T-helper 17 cell (primary cell): ENCODE data around the gene TRPC3. TPM values are rescaled to one million over a fixed set of nuclear protein-coding genes. Genes with fewer than 3 reads are reported as not detected.
"Not testable (repeated sequence)": the region's sequence is repeated elsewhere in the genome, so short reads cannot be mapped to it uniquely, and the experiment has no call there.

ENCODE experiments used
- ATAC-seq: fragments of 150-1000 bp; cut with Tn5 transposase; 2 replicates; pipeline ENCODE4 v1.10.0; 2021; ENCODE audit warnings: mild to moderate bottlenecking, moderate library complexity
- DNase-seq, 3 donors: peaks; one replicate each; pipeline versions ENCODE4 v3.0.0 to v3.0.0-alpha.2; 2020 to 2021
- H3K9me3 ChIP-seq: one replicate; pipeline ENCODE4 v1.7.0; 2013; ENCODE audit warnings: low read length, mild to moderate bottlenecking; ENCODE audit not compliant: control insufficient read depth, poor library complexity, severe bottlenecking
- H3K27ac Mint-ChIP-seq: one replicate; pipeline ENCODE4 v1.8.0; 2022; ENCODE audit warnings: mild to moderate bottlenecking, moderate library complexity, mixed read lengths
- H3K27me3 Mint-ChIP-seq: one replicate; pipeline ENCODE4 v1.8.0; 2022; ENCODE audit warnings: mixed read lengths
- H3K36me3 Mint-ChIP-seq: one replicate; pipeline ENCODE4 v1.8.0; 2022; ENCODE audit warnings: low read depth, mixed read lengths
- H3K4me1 Mint-ChIP-seq: one replicate; pipeline ENCODE4 v1.8.0; 2022; ENCODE audit warnings: mild to moderate bottlenecking, mixed read lengths
- H3K4me3 Mint-ChIP-seq: one replicate; pipeline ENCODE4 v1.8.0; 2022; ENCODE audit warnings: mild to moderate bottlenecking, moderate library complexity, mixed read lengths
- total RNA-seq, 4 donors: library from RNA in 2 of 4; stranded (reverse) in 2 of 4; gene quantifications; one replicate each; pipeline ENCODE4 v1.2.3 and lab custom pipeline; 2022 to 2026

Gene TRPC3
- total RNA-seq, 2 donors from 2014 or later, result not detected

DNA sequence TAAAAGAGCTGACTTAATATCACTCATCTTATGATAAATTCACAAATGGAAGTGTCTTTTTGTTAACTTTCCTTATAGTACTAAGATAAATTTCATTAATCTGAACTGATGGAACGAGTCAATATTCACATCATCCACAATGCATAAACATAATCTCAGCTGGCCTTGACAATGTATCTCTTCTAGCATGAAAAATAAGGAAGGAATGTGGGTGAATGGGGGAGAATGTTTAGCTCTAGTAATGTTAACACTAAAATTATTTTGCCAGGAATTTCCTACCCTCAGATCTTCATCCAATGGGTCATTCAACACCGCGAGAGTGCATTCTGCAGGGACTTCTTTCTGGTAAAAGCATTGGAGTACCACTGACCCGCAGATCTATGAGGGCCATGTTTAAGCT lies 15.8 kb downstream of the TRPC3 start:
- H3K27ac Mint-ChIP-seq, result no peak overlapping the region
- peaks cover 52% of the 10 kb centered on the region for H3K27me3 Mint-ChIP-seq
- H3K36me3 Mint-ChIP-seq, result peaks cover 7% of the 10 kb centered on the region
- H3K4me3 Mint-ChIP-seq, result no peak overlapping the region
- ATAC-seq, result no peak
- DNase-seq, result no peak
- no peaks in the 10 kb centered on the region for H3K9me3 ChIP-seq
- peaks cover 9% of the 10 kb centered on the region for H3K4me1 Mint-ChIP-seq

DNA sequence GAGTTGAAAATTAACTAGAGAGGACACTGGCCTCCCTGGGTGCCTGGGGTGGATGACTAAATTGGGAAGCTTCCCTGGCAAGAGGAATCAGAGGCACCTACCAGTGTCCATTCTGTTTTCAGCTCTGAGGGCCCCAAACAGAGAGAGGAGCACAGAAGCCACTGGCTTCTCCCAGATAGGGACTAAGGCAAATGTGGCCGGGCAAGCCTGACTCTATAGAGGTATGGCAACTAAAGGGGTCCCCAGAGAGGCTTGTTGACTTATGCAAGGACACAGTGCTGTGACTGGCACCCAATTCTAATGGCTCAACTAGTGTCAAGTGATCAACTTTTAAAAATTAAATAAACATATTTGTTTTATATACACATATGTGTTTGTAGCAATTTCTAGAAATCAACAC lies 17.2 kb downstream of the TRPC3 start:
- Mint-ChIP-seq H3K4me3 (no peak overlapping the region), H3K27me3 (peaks cover 50% of the 10 kb centered on the region), H3K36me3 (peaks cover 6% of the 10 kb centered on the region)

DNA sequence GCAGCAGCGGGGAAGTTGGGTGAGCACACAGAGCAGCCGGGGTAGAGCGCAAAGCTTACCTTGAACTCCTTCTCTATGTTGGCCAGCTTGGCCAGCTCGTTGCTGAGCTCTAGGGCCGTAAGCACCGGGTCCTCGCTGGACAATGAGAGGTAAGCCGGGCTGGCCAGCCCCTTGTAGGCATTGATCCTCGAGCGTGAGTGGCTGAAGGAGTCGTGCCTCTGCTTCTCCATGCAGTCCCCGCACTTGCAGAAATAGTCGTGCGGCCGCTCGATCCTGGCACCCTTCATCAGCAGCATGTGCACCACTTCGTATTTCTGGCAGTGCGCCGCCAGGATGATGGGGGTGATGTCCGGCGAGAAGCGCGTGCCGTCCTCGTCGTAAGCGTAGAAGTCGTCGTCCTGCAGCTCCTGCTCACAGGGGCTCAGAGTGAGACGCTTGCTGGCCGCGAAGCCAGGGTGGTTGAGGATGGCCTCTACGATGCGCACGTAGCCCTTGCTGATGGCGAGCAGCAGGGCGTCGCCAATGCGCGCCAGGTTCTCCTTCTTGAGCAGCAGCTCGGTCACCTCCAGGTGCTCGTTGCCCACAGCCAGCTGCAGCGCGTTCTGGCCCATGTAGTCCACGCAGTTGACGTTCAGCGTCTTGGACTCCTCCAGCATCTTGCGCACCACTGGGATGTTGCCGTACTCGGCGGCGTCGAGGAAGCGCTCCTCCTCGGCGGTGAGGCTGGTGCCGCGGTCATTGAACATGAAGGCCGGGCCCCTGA lies 19.5 kb downstream of the TRPC3 start:
- H3K9me3 ChIP-seq, result no peaks in the 10 kb centered on the region
- Mint-ChIP-seq H3K36me3 (no peaks in the 10 kb centered on the region), H3K27me3 (peaks cover 38% of the 10 kb centered on the region), H3K27ac (no peak overlapping the region), H3K4me1 (no peaks in the 10 kb centered on the region), H3K4me3 (no peak overlapping the region)
- DNase-seq (no peak), ATAC-seq (no peak)

More for the DNA sequence above, 17.2 kb downstream of the TRPC3 start:
- H3K9me3 ChIP-seq, result no peaks in the 10 kb centered on the region
- H3K27ac Mint-ChIP-seq, result no peak overlapping the region
- no peak for DNase-seq
- H3K4me1 Mint-ChIP-seq, result peaks cover 9% of the 10 kb centered on the region
- ATAC-seq, result no peak

DNA sequence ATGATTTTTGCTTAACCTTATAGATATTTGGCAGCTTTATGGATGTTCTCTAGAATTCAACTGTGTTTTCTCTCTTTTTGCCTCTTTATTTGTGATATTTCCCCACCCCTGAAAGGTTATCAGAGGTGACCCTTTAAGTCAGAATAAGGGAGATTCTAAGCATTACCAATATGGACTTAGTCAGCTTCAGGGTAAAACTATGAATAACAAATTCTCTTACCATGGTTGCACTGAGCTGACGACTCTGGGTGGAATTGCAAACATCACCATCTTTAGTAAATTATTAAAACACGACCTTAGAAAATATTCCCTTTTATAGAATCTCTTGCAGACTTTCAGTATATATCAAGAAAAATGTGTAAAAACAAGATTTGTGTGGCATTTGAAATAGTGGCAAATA lies 21.6 kb downstream of the TRPC3 start:
- no peaks in the 10 kb centered on the region for H3K4me1 Mint-ChIP-seq
- DNase-seq, result no peak
- ATAC-seq, result no peak
- no peak overlapping the region for H3K27ac Mint-ChIP-seq
- H3K36me3 Mint-ChIP-seq, result no peaks in the 10 kb centered on the region
- peaks cover 36% of the 10 kb centered on the region for H3K27me3 Mint-ChIP-seq
- H3K9me3 ChIP-seq, result no peaks in the 10 kb centered on the region
- no peak overlapping the region for H3K4me3 Mint-ChIP-seq

DNA sequence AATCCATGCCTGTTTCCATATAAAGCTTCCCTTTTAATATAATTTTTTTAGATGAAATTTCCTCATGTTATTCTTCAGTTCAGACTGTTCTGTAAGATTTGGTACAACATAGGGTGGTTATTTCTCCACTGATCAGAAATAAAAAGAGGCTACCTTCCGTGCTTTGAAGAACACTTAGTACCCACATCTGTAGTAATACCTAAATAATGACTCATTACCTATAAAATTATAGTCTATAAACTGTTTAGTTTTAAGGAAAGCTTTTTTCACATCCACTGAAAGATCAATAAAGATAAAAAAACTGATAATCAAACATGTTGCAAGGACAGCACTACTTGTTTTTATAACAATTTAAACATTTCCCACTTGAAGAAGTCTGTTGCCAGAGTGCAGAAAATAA lies 23.9 kb downstream of the TRPC3 start:
- peaks cover 32% of the 10 kb centered on the region for H3K27me3 Mint-ChIP-seq
- H3K4me3 Mint-ChIP-seq, result no peak overlapping the region
- DNase-seq, result no peak
- no peaks in the 10 kb centered on the region for H3K9me3 ChIP-seq
- H3K4me1 Mint-ChIP-seq, result no peaks in the 10 kb centered on the region
- H3K27ac Mint-ChIP-seq, result no peak overlapping the region
- ATAC-seq, result no peak
- H3K36me3 Mint-ChIP-seq, result no peaks in the 10 kb centered on the region

DNA sequence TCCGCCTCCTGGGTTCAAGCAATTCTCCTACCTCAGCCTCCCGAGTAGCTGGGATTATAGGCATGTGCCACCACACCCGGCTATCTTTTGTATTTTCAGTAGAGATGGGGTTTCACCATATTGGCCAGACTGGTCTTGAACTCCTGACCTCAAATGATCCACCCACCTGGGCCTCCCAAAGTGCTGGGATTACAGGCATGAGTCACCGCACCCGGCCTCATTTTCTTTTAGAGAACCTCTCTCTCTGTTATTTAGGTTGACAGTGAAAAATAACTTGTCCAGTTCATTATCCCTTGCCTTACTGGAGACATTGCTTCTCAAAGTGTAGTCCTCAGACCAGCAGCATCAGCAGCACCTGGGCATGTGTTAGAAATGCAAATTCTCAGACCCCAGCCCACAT lies 25.4 kb downstream of the TRPC3 start:
- not testable (repeated sequence) for H3K4me1 Mint-ChIP-seq, H3K27ac Mint-ChIP-seq, H3K4me3 Mint-ChIP-seq, H3K36me3 Mint-ChIP-seq, H3K9me3 ChIP-seq, ATAC-seq, DNase-seq
- peaks cover 18% of the 10 kb centered on the region for H3K27me3 Mint-ChIP-seq

DNA sequence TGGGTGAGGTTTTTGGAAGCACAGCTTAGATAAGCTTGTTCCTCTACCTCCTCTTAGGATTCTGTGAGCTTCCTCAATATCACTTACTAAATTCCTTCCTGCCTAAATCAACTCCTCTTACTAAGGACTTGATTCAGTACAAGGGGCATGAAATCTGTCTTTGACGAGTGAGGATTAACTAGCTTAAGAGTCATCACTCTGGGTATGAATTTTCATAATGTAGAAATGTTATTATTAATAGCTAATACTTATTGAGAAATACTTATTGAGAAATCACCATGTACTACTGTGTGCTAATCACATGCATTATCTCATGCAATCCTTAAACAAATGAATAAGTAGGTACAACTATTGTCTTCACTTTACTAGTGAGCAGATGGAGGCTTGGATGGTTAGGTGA lies 28.6 kb downstream of the TRPC3 start:
- H3K9me3 ChIP-seq, result no peaks in the 10 kb centered on the region
- H3K27me3 Mint-ChIP-seq, result no peaks in the 10 kb centered on the region
- ATAC-seq, result no peak
- peak overlapping the region; percentile 32 for H3K27ac Mint-ChIP-seq
- peaks cover 2% of the 10 kb centered on the region for H3K4me1 Mint-ChIP-seq
- DNase-seq, result no peak
- no peak overlapping the region for H3K4me3 Mint-ChIP-seq
- peaks cover 2% of the 10 kb centered on the region for H3K36me3 Mint-ChIP-seq

DNA sequence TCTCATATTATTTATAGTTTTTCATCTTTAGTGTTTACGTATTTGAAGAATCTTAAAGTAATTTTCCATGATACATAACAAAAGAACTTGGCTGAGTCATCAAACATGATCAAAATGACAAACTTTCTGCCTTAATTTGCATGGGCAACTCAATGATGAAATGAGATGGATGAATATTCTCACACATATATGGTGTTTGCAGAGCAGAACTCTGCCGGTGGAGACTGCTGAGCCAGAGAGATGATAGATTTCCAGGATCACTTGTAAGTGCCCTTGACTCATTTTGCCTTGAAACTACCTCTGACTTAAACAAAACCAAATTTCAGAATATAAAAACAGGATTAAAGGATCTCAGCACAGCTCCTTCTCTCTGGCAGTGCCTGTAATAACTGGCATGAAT lies 38.2 kb downstream of the TRPC3 start:
- Mint-ChIP-seq H3K4me3 (no peak overlapping the region), H3K4me1 (peaks cover 3% of the 10 kb centered on the region), H3K27ac (no peak overlapping the region), H3K27me3 (no peaks in the 10 kb centered on the region), H3K36me3 (no peaks in the 10 kb centered on the region)
- no peaks in the 10 kb centered on the region for H3K9me3 ChIP-seq
- ATAC-seq (no peak), DNase-seq (no peak)

DNA sequence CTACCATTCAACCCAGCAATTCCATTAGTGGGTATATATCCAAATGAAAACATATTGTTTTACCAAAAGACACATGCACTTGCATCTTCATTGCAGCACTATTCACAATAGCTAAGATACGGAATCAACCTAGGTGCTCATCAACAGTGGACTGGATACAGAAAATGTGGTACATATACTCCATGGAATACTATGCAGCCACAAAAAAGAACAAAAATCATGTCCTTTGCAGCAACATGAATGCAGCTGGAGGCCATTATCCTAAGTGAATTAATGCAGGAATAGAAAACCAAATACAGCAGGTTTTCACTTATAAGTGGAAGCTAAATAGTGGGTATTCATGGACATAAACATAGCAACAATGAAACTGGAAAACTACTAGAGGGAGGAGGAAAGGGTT lies 43.5 kb downstream of the TRPC3 start:
- Mint-ChIP-seq H3K27ac (no peak overlapping the region), H3K4me3 (no peak overlapping the region), H3K4me1 (no peaks in the 10 kb centered on the region), H3K36me3 (no peaks in the 10 kb centered on the region), H3K27me3 (peaks cover 15% of the 10 kb centered on the region)
- ATAC-seq (no peak), DNase-seq (no peak)
- H3K9me3 ChIP-seq, result no peaks in the 10 kb centered on the region

DNA sequence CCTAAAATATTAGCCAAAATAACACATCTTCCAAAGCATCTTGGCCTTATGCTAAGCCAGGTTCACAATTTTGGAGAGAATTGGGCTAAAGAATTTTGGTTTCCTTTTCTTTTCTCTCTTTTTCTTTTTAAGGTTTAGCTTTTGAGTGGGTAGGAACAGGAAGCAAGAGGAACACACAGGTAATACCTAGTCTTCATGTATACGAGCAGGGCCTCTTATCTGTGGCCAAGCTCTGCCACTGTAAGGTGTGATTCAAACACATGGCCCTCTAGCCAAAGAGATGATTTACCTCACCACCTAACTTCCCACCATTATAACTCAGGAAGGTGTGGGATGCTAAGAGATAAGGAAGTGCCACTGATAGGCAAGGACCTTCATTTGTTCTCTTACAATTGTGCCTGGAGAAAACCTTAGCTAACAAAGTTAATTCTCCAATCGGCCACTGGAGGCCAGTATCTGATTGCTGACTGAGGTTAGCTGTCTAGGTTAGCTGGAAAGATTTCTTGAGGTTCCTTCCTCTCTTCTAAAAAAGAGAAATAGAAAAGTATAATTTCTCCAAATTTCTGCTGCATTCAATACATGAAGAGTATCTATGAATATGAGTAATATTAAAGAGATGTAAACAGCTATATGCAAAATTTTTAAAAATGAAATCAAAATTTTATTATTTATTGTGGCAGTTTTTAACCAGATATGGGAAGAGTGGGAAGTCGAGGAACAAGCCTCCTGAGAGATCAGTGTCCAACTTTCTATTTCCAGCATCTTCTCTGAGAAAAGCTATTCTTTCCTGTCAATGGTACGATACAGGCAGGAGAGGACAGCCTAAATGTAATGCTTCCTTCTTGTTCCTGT lies 51.5 kb downstream of the TRPC3 start:
- no peak overlapping the region for H3K4me3 Mint-ChIP-seq
- peak; percentile 71 for ATAC-seq
- no peak overlapping the region for H3K27ac Mint-ChIP-seq
- H3K9me3 ChIP-seq, result no peaks in the 10 kb centered on the region
- H3K27me3 Mint-ChIP-seq, result peaks cover 17% of the 10 kb centered on the region
- peak in 1 of 3 donors; percentile 40 for DNase-seq
- no peaks in the 10 kb centered on the region for H3K36me3 Mint-ChIP-seq
- H3K4me1 Mint-ChIP-seq, result peaks cover 3% of the 10 kb centered on the region

DNA sequence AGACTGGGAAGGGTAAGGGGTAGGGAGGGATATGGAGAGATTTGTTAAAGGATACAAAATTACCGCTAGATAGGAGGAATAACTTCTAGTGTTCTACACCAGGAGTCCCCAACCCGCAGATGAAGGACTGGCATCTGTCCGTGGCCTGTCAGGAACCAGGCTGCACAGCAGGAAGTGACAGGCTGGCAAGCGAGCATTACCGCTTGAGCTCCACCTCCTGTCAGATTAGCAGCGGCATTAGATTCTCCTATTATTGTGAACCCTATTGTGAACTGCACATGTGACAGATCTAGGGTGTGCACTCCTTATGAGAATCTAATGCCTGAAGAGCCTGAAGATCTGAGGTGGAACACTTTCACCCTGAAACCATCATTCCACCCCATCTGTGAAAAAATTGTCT lies 53.7 kb downstream of the TRPC3 start:
- H3K4me3 Mint-ChIP-seq, result peak overlapping the region; percentile 50
- H3K27me3 Mint-ChIP-seq, result peaks cover under 1% of the 10 kb centered on the region
- no peak for DNase-seq
- no peak overlapping the region for H3K27ac Mint-ChIP-seq
- no peaks in the 10 kb centered on the region for H3K36me3 Mint-ChIP-seq
- ATAC-seq, result peak; percentile 53
- no peaks in the 10 kb centered on the region for H3K9me3 ChIP-seq
- H3K4me1 Mint-ChIP-seq, result peaks cover 5% of the 10 kb centered on the region

DNA sequence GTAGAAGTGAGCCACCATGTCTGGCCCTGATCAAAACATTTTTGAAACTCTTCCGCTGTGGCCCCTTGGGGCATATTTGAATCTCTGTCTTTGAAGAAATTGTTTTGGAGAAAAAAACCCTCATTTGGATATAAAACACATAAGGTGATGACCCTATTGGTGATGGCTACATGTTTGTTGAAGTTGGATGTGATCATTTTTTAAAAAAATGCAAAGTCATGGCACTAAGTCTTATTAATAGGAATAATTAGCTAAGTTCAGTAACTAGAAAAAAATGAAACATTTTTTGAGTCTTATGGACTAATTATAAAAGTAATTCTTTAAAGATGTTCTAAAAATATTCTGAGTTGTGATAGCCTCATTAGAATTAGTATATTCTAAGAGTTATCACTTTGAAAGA lies 63.7 kb downstream of the TRPC3 start:
- no peak overlapping the region for H3K4me3 Mint-ChIP-seq
- no peaks in the 10 kb centered on the region for H3K9me3 ChIP-seq
- no peaks in the 10 kb centered on the region for H3K4me1 Mint-ChIP-seq
- DNase-seq (no peak), ATAC-seq (no peak)
- H3K27me3 Mint-ChIP-seq, result peaks cover 27% of the 10 kb centered on the region
- H3K36me3 Mint-ChIP-seq, result peaks cover 6% of the 10 kb centered on the region
- no peak overlapping the region for H3K27ac Mint-ChIP-seq

DNA sequence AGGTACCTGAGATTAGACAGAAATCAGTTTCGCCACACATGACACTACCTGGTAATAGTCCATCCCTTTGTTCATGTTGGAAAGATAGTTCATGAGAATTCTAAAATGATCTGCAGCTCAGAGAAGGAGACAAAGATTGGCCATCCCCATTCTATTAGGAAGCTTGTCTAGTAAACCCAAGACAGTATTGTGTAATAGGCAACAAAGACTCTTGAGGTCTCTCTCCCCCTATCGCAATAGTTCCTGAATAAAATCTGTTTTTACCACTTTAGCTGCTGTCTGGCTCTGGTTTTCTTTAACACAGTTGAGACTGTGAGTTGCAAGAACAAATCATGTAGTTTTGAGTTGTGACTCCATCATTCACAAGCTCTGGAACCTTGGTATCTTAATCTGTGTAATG lies 66.7 kb downstream of the TRPC3 start:
- Mint-ChIP-seq H3K27ac (no peak overlapping the region), H3K36me3 (peaks cover 6% of the 10 kb centered on the region), H3K4me3 (no peak overlapping the region), H3K27me3 (peaks cover 35% of the 10 kb centered on the region), H3K4me1 (no peaks in the 10 kb centered on the region)
- no peaks in the 10 kb centered on the region for H3K9me3 ChIP-seq
- ATAC-seq (no peak), DNase-seq (no peak)
